CD14-positive monocyte (primary cell): ENCODE measurements around the gene CYB561D1. TPM values are rescaled to one million over a fixed set of nuclear protein-coding genes. Genes with fewer than 3 reads are reported as not detected.

ENCODE experiments used
- DNase-seq, 3 donors: peaks; one replicate each; pipeline ENCODE4 v3.0.0-alpha.2; 2011 to 2022
- H2AFZ ChIP-seq: 2 replicates; pipeline ENCODE4 v1.6.0; 2012; ENCODE audit warnings: mild to moderate bottlenecking, low read depth, low read length, inconsistent platforms; ENCODE audit not compliant: insufficient read depth, poor library complexity, severe bottlenecking
- H3K27ac ChIP-seq, 2 donors: 1 replicate in 1 of 2; 2 replicates in 1 of 2; pipeline ENCODE4 v1.5.1; 2012 to 2013; ENCODE audit warnings: low read length in 2 of 2, control low read depth in 1 of 2, inconsistent platforms in 1 of 2, low read depth in 1 of 2, mild to moderate bottlenecking in 1 of 2
- H3K27me3 ChIP-seq, 2 donors: one replicate each; pipeline versions ENCODE4 v1.6.0 to v1.6.1; 2011 to 2013; ENCODE audit warnings: low read length in 2 of 2; ENCODE audit not compliant: control insufficient read depth in 2 of 2, insufficient read depth in 2 of 2
- H3K36me3 ChIP-seq, 2 donors: replicated peaks in 1 of 2; 1 replicate in 1 of 2; 2 replicates in 1 of 2; pipeline versions ENCODE4 v1.5.1 to v1.6.1; 2012 to 2013; ENCODE audit warnings: low read length in 2 of 2, control low read depth in 1 of 2, inconsistent platforms in 1 of 2, mild to moderate bottlenecking in 1 of 2; ENCODE audit not compliant: insufficient read depth in 2 of 2, control insufficient read depth in 1 of 2
- H3K4me1 ChIP-seq, 2 donors: 1 replicate in 1 of 2; 2 replicates in 1 of 2; pipeline versions ENCODE4 v1.5.1 to v1.6.1; 2012 to 2013; ENCODE audit warnings: low read length in 2 of 2, control low read depth in 1 of 2, inconsistent platforms in 1 of 2, mild to moderate bottlenecking in 1 of 2, moderate library complexity in 1 of 2; ENCODE audit not compliant: insufficient read depth in 2 of 2, control insufficient read depth in 1 of 2
- H3K4me2 ChIP-seq: replicated peaks from 2 replicates; pipeline ENCODE3; 2012; ENCODE audit warnings: low read length, moderate library complexity, mild to moderate bottlenecking; ENCODE audit not compliant: poor library complexity, severe bottlenecking; ENCODE audit errors: extremely low read depth
- H3K4me3 ChIP-seq, 3 experiments: fragments of 200-600 bp in 1 of 3; sonication (generic) in 1 of 3; replicated peaks in 1 of 3; 1 replicate in 2 of 3; 2 replicates in 1 of 3; pipeline ENCODE4 v1.5.1; 2011 to 2013; ENCODE audit warnings: low read length in 3 of 3, mild to moderate bottlenecking in 3 of 3, control low read depth in 2 of 3, low read depth in 2 of 3, inconsistent platforms in 1 of 3, moderate library complexity in 1 of 3
- H3K79me2 ChIP-seq: 2 replicates; pipeline ENCODE4 v1.6.0; 2012; ENCODE audit warnings: mild to moderate bottlenecking, control low read depth, inconsistent platforms, low read length, moderate library complexity; ENCODE audit not compliant: insufficient read depth
- H3K9ac ChIP-seq: 2 replicates; pipeline ENCODE4 v1.6.0; 2017; ENCODE audit warnings: low read length, mild to moderate bottlenecking; ENCODE audit not compliant: insufficient read depth, poor library complexity, severe bottlenecking
- H3K9me3 ChIP-seq, 2 donors: replicated peaks in 1 of 2; 1 replicate in 1 of 2; 2 replicates in 1 of 2; pipeline versions ENCODE4 v1.5.1 to v1.6.1; 2012 to 2013; ENCODE audit warnings: low read length in 2 of 2, control low read depth in 1 of 2; ENCODE audit not compliant: control insufficient read depth in 1 of 2, insufficient read depth in 1 of 2
- H4K20me1 ChIP-seq: 2 replicates; pipeline ENCODE4 v1.6.0; 2012; ENCODE audit warnings: mild to moderate bottlenecking, low read length, control low read depth, moderate library complexity; ENCODE audit not compliant: insufficient read depth
- H3K27ac Mint-ChIP-seq, 7 donors: one replicate each; pipeline ENCODE4 v1.8.0; 2020; ENCODE audit warnings: mild to moderate bottlenecking in 7 of 7, mixed read lengths in 7 of 7, moderate library complexity in 6 of 7, inconsistent platforms in 2 of 7
- H3K27me3 Mint-ChIP-seq, 3 donors: one replicate each; pipeline ENCODE4 v1.8.0; 2021 to 2022; ENCODE audit warnings: low read depth in 3 of 3, mild to moderate bottlenecking in 3 of 3, mixed read lengths in 3 of 3, moderate library complexity in 3 of 3, inconsistent platforms in 1 of 3
- H3K36me3 Mint-ChIP-seq, 2 donors: one replicate each; pipeline ENCODE4 v1.8.0; 2020; ENCODE audit warnings: mixed read lengths in 2 of 2, inconsistent platforms in 1 of 2, mild to moderate bottlenecking in 1 of 2
- H3K4me1 Mint-ChIP-seq: one replicate; pipeline ENCODE4 v1.8.0; 2020; ENCODE audit warnings: mild to moderate bottlenecking, mixed read lengths
- H3K4me3 Mint-ChIP-seq, 2 donors: one replicate each; pipeline ENCODE4 v1.8.0; 2020; ENCODE audit warnings: mild to moderate bottlenecking in 2 of 2, mixed read lengths in 2 of 2, moderate library complexity in 1 of 2
- H3K9me3 Mint-ChIP-seq, 7 donors: one replicate each; pipeline ENCODE4 v1.8.0; 2020 to 2022; ENCODE audit warnings: mixed read lengths in 7 of 7, mild to moderate bottlenecking in 6 of 7, moderate library complexity in 6 of 7, inconsistent platforms in 2 of 7
- WGBS: methylation state at CpG from one replicate; pipeline ENCODE4 v1.1.5; 2013; ENCODE audit warnings: missing lambda C conversion rate; ENCODE audit not compliant: insufficient coverage; 5-methylcytosine and 5-hydroxymethylcytosine counted together
- intact Hi-C, 2 donors: fragments of 100-400 bp; cut with micrococcal nuclease; formaldehyde crosslinking; loops; one replicate each; pipeline versions ENCODE4 v1.15.0 to v1.15.1; 2023
- polyA plus RNA-seq, 3 donors: library from polyadenylated mRNA; depleted of rRNA in 1 of 3; unstranded in 2 of 3; stranded (reverse) in 1 of 3; fragments of 300-500 nt in 2 of 3; fragments of >200 nt in 1 of 3; fragmentation: Illumina TruSeq in 2 of 3; gene quantifications; 1 replicate in 2 of 3; 2 replicates in 1 of 3; pipeline ENCODE4 v1.2.3, GENCODE V29; 2012 to 2021
- TF ChIP-seq, protein P1 (sequence below): fragments of 200-600 bp; IDR thresholded peaks from one replicate; pipeline ENCODE4 v1.8.0; 2022; ENCODE audit warnings: antibody characterized with exemption, mild to moderate bottlenecking

The CYB561D1 gene
- polyA plus RNA-seq, 3 donors: 1.4 to 13.2 (median 4.2) TPM

DNA sequence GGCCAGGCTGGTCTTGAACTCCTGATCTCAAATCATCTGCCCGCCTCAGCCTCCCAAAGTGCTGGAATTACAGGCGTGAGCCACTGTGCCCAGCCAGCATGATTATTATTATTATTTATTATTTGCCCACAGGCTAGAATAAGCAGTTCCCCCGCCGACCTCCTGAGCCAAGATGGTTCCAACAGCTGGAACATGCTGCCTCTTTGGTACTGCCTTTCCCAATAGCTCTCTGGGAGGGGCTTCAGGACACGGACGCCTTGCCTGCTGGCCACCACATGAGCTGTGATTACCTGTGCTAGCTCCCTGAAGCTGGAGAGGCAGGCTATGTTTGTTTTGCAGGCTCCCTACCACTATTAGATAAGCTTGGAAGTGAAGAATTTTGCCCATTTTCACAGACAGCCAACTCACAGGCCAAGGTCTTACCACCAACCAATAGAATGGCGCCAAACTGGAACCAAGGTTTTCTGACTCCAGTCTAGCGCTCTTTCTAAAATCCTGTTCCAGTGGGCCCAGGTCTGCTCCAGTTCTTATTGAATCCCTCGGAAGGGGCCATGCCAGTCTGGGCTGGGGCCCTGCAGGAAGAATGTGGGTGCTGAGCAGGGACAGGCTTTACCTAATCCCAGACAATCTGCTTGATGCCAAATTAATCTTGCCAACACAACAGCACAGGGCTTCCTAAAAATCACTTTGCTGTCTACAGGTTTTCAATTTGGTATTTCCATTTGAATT lies 43.7 kb downstream of the CYB561D1 start:
- no peaks in the 10 kb centered on the region for H3K27me3 ChIP-seq
- H3K4me2 ChIP-seq: no peak overlapping the region
- H3K4me1 ChIP-seq: peaks cover 3 to 4% of the 10 kb centered on the region in 2 donors
- H3K27ac ChIP-seq: no peak overlapping the region
- no peak overlapping the region for H3K4me3 ChIP-seq
- Mint-ChIP-seq H3K4me1 (peaks cover 3% of the 10 kb centered on the region), H3K9me3 (no peaks in the 10 kb centered on the region), H3K4me3 (no peak overlapping the region), H3K36me3 (no peaks in the 10 kb centered on the region), H3K27me3 (peaks cover 0 to 4% (median 2%) of the 10 kb centered on the region in 3 donors), H3K27ac (no peak overlapping the region)
- intact Hi-C loops: loop anchor here in 1 of 2 donors (10.0 kb wide), 1 partner anchor 263 kb away; no protein-coding TSS in a partner anchor
- no peaks in the 10 kb centered on the region for H3K36me3 ChIP-seq
- H3K9me3 ChIP-seq: no peaks in the 10 kb centered on the region
- H2AFZ ChIP-seq: no peak overlapping the region
- TF ChIP-seq, protein P1, sequence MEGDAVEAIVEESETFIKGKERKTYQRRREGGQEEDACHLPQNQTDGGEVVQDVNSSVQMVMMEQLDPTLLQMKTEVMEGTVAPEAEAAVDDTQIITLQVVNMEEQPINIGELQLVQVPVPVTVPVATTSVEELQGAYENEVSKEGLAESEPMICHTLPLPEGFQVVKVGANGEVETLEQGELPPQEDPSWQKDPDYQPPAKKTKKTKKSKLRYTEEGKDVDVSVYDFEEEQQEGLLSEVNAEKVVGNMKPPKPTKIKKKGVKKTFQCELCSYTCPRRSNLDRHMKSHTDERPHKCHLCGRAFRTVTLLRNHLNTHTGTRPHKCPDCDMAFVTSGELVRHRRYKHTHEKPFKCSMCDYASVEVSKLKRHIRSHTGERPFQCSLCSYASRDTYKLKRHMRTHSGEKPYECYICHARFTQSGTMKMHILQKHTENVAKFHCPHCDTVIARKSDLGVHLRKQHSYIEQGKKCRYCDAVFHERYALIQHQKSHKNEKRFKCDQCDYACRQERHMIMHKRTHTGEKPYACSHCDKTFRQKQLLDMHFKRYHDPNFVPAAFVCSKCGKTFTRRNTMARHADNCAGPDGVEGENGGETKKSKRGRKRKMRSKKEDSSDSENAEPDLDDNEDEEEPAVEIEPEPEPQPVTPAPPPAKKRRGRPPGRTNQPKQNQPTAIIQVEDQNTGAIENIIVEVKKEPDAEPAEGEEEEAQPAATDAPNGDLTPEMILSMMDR: no peak
- H3K9ac ChIP-seq: no peak overlapping the region
- no peak for DNase-seq
- no peaks in the 10 kb centered on the region for H4K20me1 ChIP-seq
- H3K79me2 ChIP-seq: no peaks in the 10 kb centered on the region
- WGBS: no CpG with 5 or more reads among the region's 9 CpGs

DNA sequence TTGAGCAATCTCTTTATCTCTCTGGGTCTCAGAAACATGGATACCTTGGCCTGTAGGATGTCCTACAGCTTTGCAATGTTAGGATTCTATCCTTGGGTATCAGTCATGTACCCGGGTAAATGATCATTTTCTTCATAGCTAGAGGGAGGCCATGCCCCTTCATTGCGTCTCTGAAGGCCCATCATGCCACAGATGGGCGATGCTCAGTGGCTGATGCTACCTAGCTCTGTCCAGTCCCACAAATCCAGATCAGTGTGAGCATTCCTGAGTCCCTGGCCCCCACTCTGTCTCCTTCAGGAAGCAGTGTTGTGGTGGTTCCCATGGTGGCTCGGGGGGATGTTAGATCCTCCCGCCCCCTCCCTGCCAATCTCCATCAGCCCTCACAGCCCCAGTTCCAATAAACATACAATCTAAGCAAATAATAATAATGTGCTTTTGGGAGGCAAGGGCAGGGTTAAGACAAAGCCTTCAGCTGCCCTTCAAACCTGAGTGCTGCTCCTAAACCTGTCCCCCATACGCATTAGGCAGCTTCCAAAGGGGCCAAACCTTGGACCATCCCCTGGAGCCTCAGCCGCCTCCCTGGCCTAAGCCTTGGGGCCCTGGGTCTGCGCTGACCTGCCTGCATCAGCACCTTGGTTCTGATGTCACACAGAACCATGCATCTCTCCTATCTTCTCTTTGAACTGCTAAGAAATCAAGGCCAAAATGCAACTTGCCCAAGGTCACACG lies 45.1 kb downstream of the CYB561D1 start:
- Mint-ChIP-seq H3K27me3 (peaks cover 0 to 4% (median 2%) of the 10 kb centered on the region in 3 donors), H3K4me3 (no peak overlapping the region), H3K4me1 (no peaks in the 10 kb centered on the region), H3K9me3 (peaks cover 0 to 2% (median 0%) of the 10 kb centered on the region in 7 donors), H3K27ac (no peak overlapping the region), H3K36me3 (no peaks in the 10 kb centered on the region)
- intact Hi-C loops: loop anchor here in 1 of 2 donors (10.0 kb wide), 1 partner anchor 264 kb away; no protein-coding TSS in a partner anchor
- Histone ChIP-seq H3K9me3 (no peaks in the 10 kb centered on the region), H4K20me1 (no peaks in the 10 kb centered on the region), H3K27me3 (no peaks in the 10 kb centered on the region), H3K9ac (no peak overlapping the region), H3K4me2 (no peak overlapping the region), H3K79me2 (no peaks in the 10 kb centered on the region), H3K27ac (no peak overlapping the region), H3K4me3 (no peak overlapping the region), H3K4me1 (no peaks in the 10 kb centered on the region), H3K36me3 (no peaks in the 10 kb centered on the region), H2AFZ (no peak overlapping the region)
- 93% methylated on average over 7 of the region's 9 CpGs for WGBS
- TF ChIP-seq, protein P1: no peak
- no peak for DNase-seq
